ENCODE measurements around the gene PMFBP1. TPM values are rescaled to one million over a fixed set of nuclear protein-coding genes. Genes with fewer than 3 reads are reported as not detected.

The PMFBP1 gene
- total and polyA plus RNA-seq, 2 donors (not counting 1 experiment from before 2014, with no cell fraction given): 1.2 to 9.5 TPM

DNA sequence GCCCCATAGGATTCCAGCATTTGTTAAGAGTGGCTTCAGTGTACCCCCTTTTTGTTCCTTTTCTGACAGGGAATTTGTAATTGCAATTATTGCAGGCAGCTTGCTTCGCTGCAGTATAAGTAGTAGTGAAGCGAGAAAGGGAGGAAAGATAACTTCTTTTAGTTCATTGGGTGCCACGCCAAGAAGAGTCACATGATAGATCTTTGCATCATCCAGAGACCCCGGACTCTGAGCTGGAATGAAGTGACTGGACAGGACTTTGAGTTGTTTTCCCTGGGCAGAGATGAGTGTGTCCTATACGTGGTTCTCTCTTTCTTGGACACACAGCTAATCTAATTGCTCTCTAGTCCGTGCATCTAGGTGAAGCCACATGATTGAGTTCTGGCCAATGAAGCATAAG is 44.8 kb upstream of the PMFBP1 start:
- intact Hi-C loops (cut with micrococcal nuclease): no loop called here
- 85% methylated on average over 4 of the region's 6 CpGs for WGBS (ENCODE audit: insufficient coverage)

DNA sequence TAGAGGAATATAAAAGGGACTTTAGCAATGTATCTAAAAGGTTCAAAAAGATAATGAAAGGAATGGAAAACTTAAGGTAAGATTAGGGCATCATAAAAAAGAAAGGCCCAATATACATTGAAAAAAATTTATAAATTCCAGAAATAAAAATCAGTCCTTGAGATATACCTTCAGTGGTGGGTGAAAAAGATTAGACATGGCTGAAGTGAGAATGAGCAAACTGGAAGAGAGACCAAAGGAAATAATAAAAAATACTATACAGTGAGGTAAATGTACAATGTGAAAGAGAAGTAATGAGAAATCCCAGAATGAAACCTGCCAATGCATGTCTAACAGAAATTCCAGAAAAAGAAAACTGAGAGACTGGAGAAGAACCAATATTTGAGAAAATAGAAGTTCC is 42.9 kb upstream of the PMFBP1 start:
- Histone ChIP-seq H3K9ac (ENCODE audit: low read length) (no peak overlapping the region), H4K20me1 (ENCODE audit: control insufficient read depth, insufficient read depth, low read length, poor library complexity, severe bottlenecking) (no peaks in the 10 kb centered on the region), H3K9me3 (ENCODE audit: control extremely low read depth in 1 of 3, control insufficient read depth in 2 of 3, insufficient read depth in 1 of 3, low read length in 2 of 3) (peaks cover 2 to 5% (median 4%) of the 10 kb centered on the region in 3 donors), H3K4me3 (ENCODE audit: control extremely low read depth in 1 of 5, extremely low read depth in 1 of 5, insufficient read depth in 1 of 5, low read depth in 2 of 5, low read length in 4 of 5) (no peak overlapping the region), H2AFZ (ENCODE audit: insufficient read depth, low read depth, low read length, poor library complexity, severe bottlenecking) (no peak overlapping the region), H3K36me3 (replicated peaks in 1 of 2; ENCODE audit: control extremely low read depth in 1 of 2, control insufficient read depth in 1 of 2, extremely low read depth in 1 of 2, insufficient read depth in 2 of 2, low read length in 1 of 2) (no peaks in the 10 kb centered on the region), H3K79me2 (ENCODE audit: control insufficient read depth, insufficient read depth, low read length) (no peaks in the 10 kb centered on the region), H3K27me3 (replicated peaks in 1 of 4; ENCODE audit: control extremely low read depth in 1 of 4, control insufficient read depth in 3 of 4, insufficient read depth in 4 of 4, low read length in 3 of 4) (no peaks in the 10 kb centered on the region), H3K4me2 (replicated peaks; ENCODE audit: low read depth, low read length, poor library complexity, severe bottlenecking) (no peak overlapping the region), H3K4me1 (ENCODE audit: control insufficient read depth in 2 of 2, insufficient read depth in 2 of 2, low read length in 2 of 2) (no peaks in the 10 kb centered on the region), H3K27ac (ENCODE audit: low read length in 2 of 2) (no peak overlapping the region)
- CTCF ChIA-PET: no interaction called here
- POLR2A ChIA-PET: no interaction called here
- no peaks in the 10 kb centered on the region for H3K27me3 Mint-ChIP-seq
- intact Hi-C loops (cut with micrococcal nuclease): no loop called here
- TF ChIP-seq, protein P1, sequence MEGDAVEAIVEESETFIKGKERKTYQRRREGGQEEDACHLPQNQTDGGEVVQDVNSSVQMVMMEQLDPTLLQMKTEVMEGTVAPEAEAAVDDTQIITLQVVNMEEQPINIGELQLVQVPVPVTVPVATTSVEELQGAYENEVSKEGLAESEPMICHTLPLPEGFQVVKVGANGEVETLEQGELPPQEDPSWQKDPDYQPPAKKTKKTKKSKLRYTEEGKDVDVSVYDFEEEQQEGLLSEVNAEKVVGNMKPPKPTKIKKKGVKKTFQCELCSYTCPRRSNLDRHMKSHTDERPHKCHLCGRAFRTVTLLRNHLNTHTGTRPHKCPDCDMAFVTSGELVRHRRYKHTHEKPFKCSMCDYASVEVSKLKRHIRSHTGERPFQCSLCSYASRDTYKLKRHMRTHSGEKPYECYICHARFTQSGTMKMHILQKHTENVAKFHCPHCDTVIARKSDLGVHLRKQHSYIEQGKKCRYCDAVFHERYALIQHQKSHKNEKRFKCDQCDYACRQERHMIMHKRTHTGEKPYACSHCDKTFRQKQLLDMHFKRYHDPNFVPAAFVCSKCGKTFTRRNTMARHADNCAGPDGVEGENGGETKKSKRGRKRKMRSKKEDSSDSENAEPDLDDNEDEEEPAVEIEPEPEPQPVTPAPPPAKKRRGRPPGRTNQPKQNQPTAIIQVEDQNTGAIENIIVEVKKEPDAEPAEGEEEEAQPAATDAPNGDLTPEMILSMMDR (IDR thresholded peaks at IDR 0.05): no peak
- no peak for TF ChIP-seq EZH2 (IDR thresholded peaks at IDR 0.05; ENCODE audit: borderline replicate concordance, insufficient read depth, low read depth, low read length, poor library complexity, severe bottlenecking)
- no peak for ATAC-seq (ENCODE audit: low read depth)
- H3K4me1 Mint-ChIP-seq: no peaks in the 10 kb centered on the region
- H3K27ac Mint-ChIP-seq: no peak overlapping the region
- DNase-seq: no peak
- H3K9me3 Mint-ChIP-seq (ENCODE audit: insufficient read depth): peaks cover 11% of the 10 kb centered on the region
- no peak overlapping the region for H3K4me3 Mint-ChIP-seq

More for the DNA sequence above, 44.8 kb upstream of the PMFBP1 start:
- no peak overlapping the region for H2AFZ ChIP-seq (ENCODE audit: insufficient read depth, low read depth, low read length, poor library complexity, severe bottlenecking)
- no peak overlapping the region for H3K4me2 ChIP-seq (replicated peaks; ENCODE audit: low read depth, low read length, poor library complexity, severe bottlenecking)
- POLR2A ChIA-PET: no interaction called here
- no peak for ATAC-seq (ENCODE audit: low read depth)
- Mint-ChIP-seq H3K4me3 (no peak overlapping the region), H3K27me3 (no peaks in the 10 kb centered on the region), H3K27ac (no peak overlapping the region), H3K4me1 (no peaks in the 10 kb centered on the region), H3K9me3 (ENCODE audit: insufficient read depth) (peaks cover 11% of the 10 kb centered on the region)
- no peak for DNase-seq
- H3K4me3 ChIP-seq (ENCODE audit: control extremely low read depth in 1 of 5, extremely low read depth in 1 of 5, insufficient read depth in 1 of 5, low read depth in 2 of 5, low read length in 4 of 5): no peak overlapping the region
- no peaks in the 10 kb centered on the region for H3K36me3 ChIP-seq (replicated peaks in 1 of 2; ENCODE audit: control extremely low read depth in 1 of 2, control insufficient read depth in 1 of 2, extremely low read depth in 1 of 2, insufficient read depth in 2 of 2, low read length in 1 of 2)
- no peak overlapping the region for H3K27ac ChIP-seq (ENCODE audit: low read length in 2 of 2)
- no peak for TF ChIP-seq EZH2 (IDR thresholded peaks at IDR 0.05; ENCODE audit: borderline replicate concordance, insufficient read depth, low read depth, low read length, poor library complexity, severe bottlenecking)
- TF ChIP-seq, protein P1 (IDR thresholded peaks at IDR 0.05): no peak
- CTCF ChIA-PET: no interaction called here
- H3K9me3 ChIP-seq (ENCODE audit: control extremely low read depth in 1 of 3, control insufficient read depth in 2 of 3, insufficient read depth in 1 of 3, low read length in 2 of 3): peaks cover 2 to 5% (median 4%) of the 10 kb centered on the region in 3 donors
- no peaks in the 10 kb centered on the region for H4K20me1 ChIP-seq (ENCODE audit: control insufficient read depth, insufficient read depth, low read length, poor library complexity, severe bottlenecking)
- no peaks in the 10 kb centered on the region for H3K4me1 ChIP-seq (ENCODE audit: control insufficient read depth in 2 of 2, insufficient read depth in 2 of 2, low read length in 2 of 2)
- H3K79me2 ChIP-seq (ENCODE audit: control insufficient read depth, insufficient read depth, low read length): no peaks in the 10 kb centered on the region
- H3K9ac ChIP-seq (ENCODE audit: low read length): no peak overlapping the region
- H3K27me3 ChIP-seq (replicated peaks in 1 of 4; ENCODE audit: control extremely low read depth in 1 of 4, control insufficient read depth in 3 of 4, insufficient read depth in 4 of 4, low read length in 3 of 4): no peaks in the 10 kb centered on the region
